H9 (cell line): Measurements from ENCODE around the gene EXOSC10. TPM values are rescaled to one million over a fixed set of nuclear protein-coding genes. Genes with fewer than 3 reads are reported as not detected.
"Not testable (repeated sequence)": the region's sequence is repeated elsewhere in the genome, so short reads cannot be mapped to it uniquely, and the experiment has no call there.

Experiments used
- DNase-seq: peaks from one replicate; pipeline ENCODE4 v3.0.0-alpha.2; 2017
- H2AFZ ChIP-seq: one replicate; pipeline ENCODE4 v1.6.1; 2013; ENCODE audit warnings: mild to moderate bottlenecking, low read length, control low read depth, moderate library complexity
- H2AK5ac ChIP-seq: 2 replicates; pipeline ENCODE4 v1.6.1; 2013; ENCODE audit warnings: low read length, control low read depth, mixed read lengths; ENCODE audit not compliant: insufficient read length
- H2BK120ac ChIP-seq: one replicate; pipeline ENCODE4 v1.6.1; 2013; ENCODE audit warnings: low read depth, mild to moderate bottlenecking, low read length, control low read depth, inconsistent platforms; ENCODE audit not compliant: poor library complexity, severe bottlenecking
- H2BK12ac ChIP-seq: 2 replicates; pipeline ENCODE4 v1.6.1; 2013; ENCODE audit warnings: low read length, control low read depth, mixed read lengths, low read depth; ENCODE audit not compliant: insufficient read length
- H2BK15ac ChIP-seq: 2 replicates; pipeline ENCODE4 v1.6.1; 2013; ENCODE audit warnings: low read depth, low read length, control low read depth
- H2BK20ac ChIP-seq: one replicate; pipeline ENCODE4 v1.6.1; 2013; ENCODE audit warnings: low read depth, mild to moderate bottlenecking, low read length, control low read depth, inconsistent platforms; ENCODE audit not compliant: poor library complexity, severe bottlenecking
- H2BK5ac ChIP-seq: 2 replicates; pipeline ENCODE4 v1.6.1; 2013; ENCODE audit warnings: low read length, control low read depth, mixed read lengths; ENCODE audit not compliant: insufficient read length
- H3K14ac ChIP-seq: 2 replicates; pipeline ENCODE4 v1.6.1; 2013; ENCODE audit warnings: low read length, control low read depth; ENCODE audit not compliant: insufficient read depth
- H3K18ac ChIP-seq: 2 replicates; pipeline ENCODE4 v1.6.1; 2013; ENCODE audit warnings: low read depth, mild to moderate bottlenecking, mixed read lengths, low read length, control low read depth; ENCODE audit not compliant: insufficient read length
- H3K23ac ChIP-seq: 2 replicates; pipeline ENCODE4 v1.6.1; 2013; ENCODE audit warnings: low read length, control low read depth, mixed read lengths, low read depth; ENCODE audit not compliant: insufficient read length
- H3K23me2 ChIP-seq: 2 replicates; pipeline ENCODE4 v1.6.1; 2013; ENCODE audit warnings: low read depth, mild to moderate bottlenecking, mixed read lengths, low read length, control low read depth; ENCODE audit not compliant: insufficient read length, poor library complexity, severe bottlenecking
- H3K27ac ChIP-seq: 2 replicates; pipeline ENCODE4 v1.5.1; 2013; ENCODE audit warnings: low read length, control low read depth, mixed read lengths, low read depth; ENCODE audit not compliant: insufficient read length
- H3K27me3 ChIP-seq: 2 replicates; pipeline ENCODE4 v1.6.1; 2013; ENCODE audit warnings: low read length, control low read depth, inconsistent platforms; ENCODE audit not compliant: insufficient read depth
- H3K4ac ChIP-seq: 2 replicates; pipeline ENCODE4 v1.6.1; 2013; ENCODE audit warnings: low read depth, mild to moderate bottlenecking, control low read depth, inconsistent platforms, low read length, moderate library complexity
- H3K4me1 ChIP-seq: 2 replicates; pipeline ENCODE4 v1.6.1; 2013; ENCODE audit warnings: low read length, control low read depth, inconsistent platforms; ENCODE audit not compliant: insufficient read depth
- H3K4me2 ChIP-seq: 2 replicates; pipeline ENCODE4 v1.6.1; 2013; ENCODE audit warnings: low read length, control low read depth, mixed read lengths; ENCODE audit not compliant: insufficient read length, insufficient read depth
- H3K56ac ChIP-seq: 2 replicates; pipeline ENCODE4 v1.6.1; 2013; ENCODE audit warnings: low read depth, mild to moderate bottlenecking, mixed read lengths, low read length, control low read depth; ENCODE audit not compliant: insufficient read length
- H3K79me1 ChIP-seq: 2 replicates; pipeline ENCODE4 v1.6.1; 2013; ENCODE audit warnings: low read depth, mild to moderate bottlenecking, moderate library complexity, low read length, control low read depth, inconsistent platforms; ENCODE audit not compliant: insufficient read depth, poor library complexity, severe bottlenecking
- H3K79me2 ChIP-seq: 2 replicates; pipeline ENCODE4 v1.6.1; 2013; ENCODE audit warnings: low read length, control low read depth, inconsistent platforms; ENCODE audit not compliant: insufficient read depth
- H3K9ac ChIP-seq: 2 replicates; pipeline ENCODE4 v1.6.1; 2013; ENCODE audit warnings: low read length, control low read depth, mixed read lengths; ENCODE audit not compliant: insufficient read length; ENCODE audit errors: extremely low read depth
- H3K9me3 ChIP-seq: one replicate; pipeline ENCODE4 v1.6.1; 2013; ENCODE audit warnings: low read depth, low read length, inconsistent platforms; ENCODE audit not compliant: control insufficient read depth
- H3T11ph ChIP-seq: one replicate; pipeline ENCODE4 v1.6.1; 2013; ENCODE audit warnings: mild to moderate bottlenecking, low read length, control low read depth, inconsistent platforms
- H4K20me1 ChIP-seq: one replicate; pipeline ENCODE4 v1.6.1; 2013; ENCODE audit not compliant: control insufficient read depth, insufficient read length, insufficient read depth
- H4K5ac ChIP-seq: 2 replicates; pipeline ENCODE4 v1.6.1; 2013; ENCODE audit warnings: low read depth, mild to moderate bottlenecking, mixed read lengths, low read length, control low read depth; ENCODE audit not compliant: insufficient read length
- H4K8ac ChIP-seq: replicated peaks from 2 replicates; pipeline ENCODE4 v1.6.1; 2013; ENCODE audit warnings: low read length, control low read depth, mixed read lengths, low read depth; ENCODE audit not compliant: insufficient read length
- H4K91ac ChIP-seq: 2 replicates; pipeline ENCODE4 v1.6.1; 2013; ENCODE audit warnings: low read depth, mild to moderate bottlenecking, moderate library complexity, mixed read lengths, low read length, control low read depth; ENCODE audit not compliant: insufficient read length
- H3K27ac Mint-ChIP-seq, 3 experiments: 2 replicates in 2 of 3; 3 replicates in 1 of 3; pipeline ENCODE4 v1.8.0; 2020 to 2021; ENCODE audit warnings: mixed read lengths in 3 of 3, mild to moderate bottlenecking in 1 of 3, moderate library complexity in 1 of 3
- H3K27me3 Mint-ChIP-seq: 2 replicates; pipeline ENCODE4 v1.8.0; 2021; ENCODE audit warnings: low read depth, mild to moderate bottlenecking, moderate library complexity, mixed read lengths
- H3K36me3 Mint-ChIP-seq, 3 experiments: 2 replicates in 2 of 3; 3 replicates in 1 of 3; pipeline ENCODE4 v1.8.0; 2020 to 2021; ENCODE audit warnings: low read depth in 3 of 3, mixed read lengths in 3 of 3; ENCODE audit not compliant: insufficient read depth in 1 of 3
- H3K4me1 Mint-ChIP-seq, 2 experiments: 2 replicates each; pipeline ENCODE4 v1.8.0; 2020; ENCODE audit warnings: mixed read lengths in 2 of 2
- H3K4me3 Mint-ChIP-seq, 2 experiments: 2 replicates in 1 of 2; 3 replicates in 1 of 2; pipeline ENCODE4 v1.8.0; 2020 to 2021; ENCODE audit warnings: mild to moderate bottlenecking in 2 of 2, mixed read lengths in 2 of 2, moderate library complexity in 1 of 2
- H3K9me3 Mint-ChIP-seq, 2 experiments: 2 replicates in 1 of 2; 3 replicates in 1 of 2; pipeline ENCODE4 v1.8.0; 2020; ENCODE audit warnings: mild to moderate bottlenecking in 2 of 2, mixed read lengths in 2 of 2, moderate library complexity in 1 of 2
- CTCF ChIP-seq: fragments of 200-600 bp; sonication (generic); conservative IDR thresholded peaks from 3 replicates; pipeline ENCODE4 v1.8.0; 2021; ENCODE audit warnings: antibody characterized with exemption, mild to moderate bottlenecking
- WGBS: extraction: QIAGEN DNeasy Blood & Tissue Kit; methylation state at CpG from one replicate; pipeline ENCODE4 v1.1.7; 2013; ENCODE audit warnings: missing lambda C conversion rate, low lambda C conversion rate, mixed read lengths; ENCODE audit not compliant: insufficient read length; ENCODE audit errors: extremely low coverage; 5-methylcytosine and 5-hydroxymethylcytosine counted together
- total RNA-seq: library from RNA; stranded (reverse); gene quantifications from 2 replicates; pipeline ENCODE4 v1.2.1, GENCODE V29; 2021

EXOSC10 gene
- total RNA-seq, 1 experiment from 2014 or later: 83.4 TPM

GRCh38 chr1:11098931-11099309 lies 749 bp downstream of the EXOSC10 start:
- Histone ChIP-seq H2BK20ac (no peak overlapping the region), H3K23ac (no peak overlapping the region), H2BK12ac (no peak overlapping the region), H3K23me2 (no peaks in the 10 kb centered on the region), H3K14ac (no peak overlapping the region), H3K27ac (no peak overlapping the region), H3K18ac (no peak overlapping the region), H2AK5ac (no peak overlapping the region), H2BK120ac (no peak overlapping the region), H3K9me3 (no peaks in the 10 kb centered on the region), H2AFZ (no peak overlapping the region), H3K4ac (no peak overlapping the region), H2BK15ac (no peak overlapping the region), H3K56ac (no peak overlapping the region), H2BK5ac (no peak overlapping the region), H4K91ac (no peak overlapping the region), H3K4me1 (no peaks in the 10 kb centered on the region), H3K79me1 (no peaks in the 10 kb centered on the region), H3T11ph (no peak overlapping the region), H3K4me2 (peak overlapping the region; percentile 45), H3K27me3 (no peaks in the 10 kb centered on the region), H3K79me2 (no peaks in the 10 kb centered on the region), H4K20me1 (no peaks in the 10 kb centered on the region), H4K5ac (no peak overlapping the region), H4K8ac (no peak overlapping the region), H3K9ac (peak overlapping the region; percentile 82)
- H3K4me3 Mint-ChIP-seq: peak overlapping the region; percentile 94 to 96
- peaks cover 3 to 4% of the 10 kb centered on the region in 2 experiments; a peak in 3 of 4 replicates for H3K4me1 Mint-ChIP-seq
- H3K27me3 Mint-ChIP-seq: no peaks in the 10 kb centered on the region
- no peak for DNase-seq
- no peaks in the 10 kb centered on the region for H3K9me3 Mint-ChIP-seq
- peaks cover 9 to 40% (median 35%) of the 10 kb centered on the region in 3 experiments; a peak in 6 of 7 replicates for H3K36me3 Mint-ChIP-seq
- TF ChIP-seq CTCF: no peak
- peak overlapping the region in 2 of 3 experiments; percentile 90 to 99; a peak in 4 of 7 replicates for H3K27ac Mint-ChIP-seq
- WGBS: no CpG with 5 or more reads among the region's 5 CpGs

GRCh38 chr1:11083784-11084183 lies 15.9 kb downstream of the EXOSC10 start:
- H3K27me3 Mint-ChIP-seq, H2BK15ac ChIP-seq, DNase-seq, H3K27ac Mint-ChIP-seq, H4K8ac ChIP-seq, H4K20me1 ChIP-seq, H3K14ac ChIP-seq, H3K79me2 ChIP-seq, H2AK5ac ChIP-seq, H2BK5ac ChIP-seq, H3K23ac ChIP-seq, H3K9ac ChIP-seq, H2BK12ac ChIP-seq, H3K4me1 ChIP-seq, H3K4ac ChIP-seq, H3K27ac ChIP-seq, H3K4me3 Mint-ChIP-seq, H3K18ac ChIP-seq, H3K9me3 Mint-ChIP-seq, H3T11ph ChIP-seq, H2BK20ac ChIP-seq, H3K56ac ChIP-seq, H4K5ac ChIP-seq, H3K23me2 ChIP-seq, H3K79me1 ChIP-seq, H3K4me2 ChIP-seq, H3K9me3 ChIP-seq, H4K91ac ChIP-seq, H2AFZ ChIP-seq, H3K27me3 ChIP-seq, H2BK120ac ChIP-seq, H3K4me1 Mint-ChIP-seq: not testable (repeated sequence)
- H3K36me3 Mint-ChIP-seq: peaks cover 56 to 77% (median 71%) of the 10 kb centered on the region in 3 experiments
- WGBS: no CpG with 5 or more reads among the region's 3 CpGs
